Keratinocyte (primary cell): ENCODE measurements around the gene ATRX.

Source experiments
- EZH2 ChIP-seq: IDR thresholded peaks from one replicate; pipeline ENCODE4 v1.6.1; 2012; ENCODE audit warnings: inconsistent platforms, mild to moderate bottlenecking, low read length, moderate library complexity
- TF ChIP-seq, protein P1 (sequence below), 3 experiments: IDR thresholded peaks in 1 of 3; conservative IDR thresholded peaks in 1 of 3; optimal IDR thresholded peaks in 1 of 3; 2 replicates in 2 of 3; 3 replicates in 1 of 3; pipeline versions ENCODE3 to v1.5.1; 2011; ENCODE audit warnings: low read length in 3 of 3, mild to moderate bottlenecking in 3 of 3, moderate library complexity in 2 of 3, control low read depth in 1 of 3, inconsistent platforms in 1 of 3; ENCODE audit not compliant: insufficient read depth in 2 of 3; ENCODE audit errors: extremely low read depth in 1 of 3

DNA sequence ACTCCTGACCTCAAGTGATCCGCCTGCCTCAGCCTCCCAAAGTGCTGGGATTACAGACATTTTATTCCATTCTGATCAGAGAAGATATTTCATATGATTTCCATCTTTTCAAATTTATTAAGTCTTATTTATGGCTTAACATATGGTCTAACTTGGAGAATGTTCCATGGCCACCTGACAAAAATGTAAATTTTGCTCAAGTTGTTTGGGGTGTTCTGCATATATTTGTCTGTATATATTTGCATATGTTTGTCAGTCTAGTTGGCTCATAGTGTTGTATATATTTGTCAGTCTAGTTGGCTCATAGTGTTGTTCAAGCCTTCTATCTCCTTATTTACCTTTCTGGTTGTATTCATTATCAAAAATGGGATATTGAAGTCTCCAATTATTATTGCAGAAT is 16.2 kb upstream of the ATRX start:
- TF ChIP-seq, protein P1, sequence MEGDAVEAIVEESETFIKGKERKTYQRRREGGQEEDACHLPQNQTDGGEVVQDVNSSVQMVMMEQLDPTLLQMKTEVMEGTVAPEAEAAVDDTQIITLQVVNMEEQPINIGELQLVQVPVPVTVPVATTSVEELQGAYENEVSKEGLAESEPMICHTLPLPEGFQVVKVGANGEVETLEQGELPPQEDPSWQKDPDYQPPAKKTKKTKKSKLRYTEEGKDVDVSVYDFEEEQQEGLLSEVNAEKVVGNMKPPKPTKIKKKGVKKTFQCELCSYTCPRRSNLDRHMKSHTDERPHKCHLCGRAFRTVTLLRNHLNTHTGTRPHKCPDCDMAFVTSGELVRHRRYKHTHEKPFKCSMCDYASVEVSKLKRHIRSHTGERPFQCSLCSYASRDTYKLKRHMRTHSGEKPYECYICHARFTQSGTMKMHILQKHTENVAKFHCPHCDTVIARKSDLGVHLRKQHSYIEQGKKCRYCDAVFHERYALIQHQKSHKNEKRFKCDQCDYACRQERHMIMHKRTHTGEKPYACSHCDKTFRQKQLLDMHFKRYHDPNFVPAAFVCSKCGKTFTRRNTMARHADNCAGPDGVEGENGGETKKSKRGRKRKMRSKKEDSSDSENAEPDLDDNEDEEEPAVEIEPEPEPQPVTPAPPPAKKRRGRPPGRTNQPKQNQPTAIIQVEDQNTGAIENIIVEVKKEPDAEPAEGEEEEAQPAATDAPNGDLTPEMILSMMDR (optimal IDR thresholded peaks at IDR 0.05 in 1 of 3, IDR thresholded peaks at IDR 0.05 in 1 of 3, conservative IDR thresholded peaks at IDR 0.05 in 1 of 3; ENCODE audit: extremely low read depth in 1 of 3, insufficient read depth in 2 of 3, low read length in 3 of 3) = no peak
- TF ChIP-seq EZH2 = no peak
